Hepatic stellate cell (primary cell): ENCODE results near the gene ZNF496.
"Not testable (repeated sequence)": the region's sequence is repeated elsewhere in the genome, so short reads cannot be mapped to it uniquely, and the experiment has no call there.

Source experiments
- DNase-seq: peaks from one replicate; pipeline ENCODE4 v3.0.0; 2011; ENCODE audit warnings: low spot score

ZNF496 gene

GRCh38 chr1:247291833-247292561 is 39.7 kb downstream of the ZNF496 start:
- DNase-seq = peak; percentile 41

GRCh38 chr1:247291161-247291560 is 40.5 kb downstream of the ZNF496 start:
- DNase-seq = no peak

GRCh38 chr1:247290576-247290975 is 41.1 kb downstream of the ZNF496 start:
- no peak for DNase-seq

- DNase-seq = not testable (repeated sequence)
Measured at GRCh38 chr1:247289274-247289892, 42.3 kb downstream of the ZNF496 start.

GRCh38 chr1:247288341-247288740 is 43.3 kb downstream of the ZNF496 start:
- no peak for DNase-seq

GRCh38 chr1:247287460-247287859 is 44.2 kb downstream of the ZNF496 start:
- DNase-seq = no peak

- no peak for DNase-seq
Measured at GRCh38 chr1:247286134-247286670, 45.5 kb downstream of the ZNF496 start.

GRCh38 chr1:247281001-247281574 is 50.6 kb downstream of the ZNF496 start:
- DNase-seq = no peak

GRCh38 chr1:247277191-247277590 is 54.5 kb downstream of the ZNF496 start:
- DNase-seq = no peak

- DNase-seq = no peak
Measured at GRCh38 chr1:247274605-247275256, 56.9 kb downstream of the ZNF496 start.

- no peak for DNase-seq
Measured at GRCh38 chr1:247273013-247273412, 58.7 kb downstream of the ZNF496 start.

GRCh38 chr1:247270003-247270402 is 61.7 kb downstream of the ZNF496 start:
- no peak for DNase-seq

- no peak for DNase-seq
Measured at GRCh38 chr1:247269133-247269532, 62.5 kb downstream of the ZNF496 start.

- DNase-seq = no peak
Measured at GRCh38 chr1:247268390-247269045, 63.1 kb downstream of the ZNF496 start.

GRCh38 chr1:247266053-247266452 is 65.6 kb downstream of the ZNF496 start:
- DNase-seq = no peak

GRCh38 chr1:247255772-247256171 is 75.9 kb downstream of the ZNF496 start, which contains the start of gene VN1R5:
Gene VN1R5, plus strand, starts transcription at chr1:247256072.
- DNase-seq = not testable (repeated sequence)

GRCh38 chr1:247247568-247247967 is 84.1 kb downstream of the ZNF496 start:
- DNase-seq = no peak
